GM23338 (cell line): Measurements from ENCODE around the gene VSTM5. TPM values are rescaled to one million over a fixed set of nuclear protein-coding genes. Genes with fewer than 3 reads are reported as not detected.

Experiments used
- ATAC-seq: fragments of 200-7000 bp; cut with Tn5 transposase; 3 replicates; pipeline ENCODE4 v1.9.1; 2020
- DNase-seq: peaks from one replicate; pipeline ENCODE4 v3.0.0-alpha.2; 2015; ENCODE audit warnings: low spot score
- H2AFZ ChIP-seq: fragments of 200-600 bp; sonication (generic); 2 replicates; pipeline ENCODE4 v1.8.0; 2016; ENCODE audit warnings: antibody characterized with exemption, mild to moderate bottlenecking, moderate library complexity
- H3F3A ChIP-seq: fragments of 200-600 bp; sonication (generic); replicated peaks from 2 replicates; pipeline ENCODE4 v1.8.0; 2017; ENCODE audit warnings: antibody characterized with exemption, mixed run types, low read depth
- H3K27ac ChIP-seq: fragments of 200-600 bp; sonication (generic); 2 replicates; pipeline ENCODE4 v1.6.1; 2016; ENCODE audit warnings: low read depth
- H3K27me3 ChIP-seq: fragments of 200-600 bp; sonication (generic); 2 replicates; pipeline ENCODE4 v1.8.0; 2016; ENCODE audit warnings: mild to moderate bottlenecking, mixed run types, moderate library complexity; ENCODE audit not compliant: insufficient read depth
- H3K36me3 ChIP-seq: fragments of 200-600 bp; sonication (generic); 2 replicates; pipeline ENCODE4 v1.8.0; 2016; ENCODE audit warnings: mild to moderate bottlenecking; ENCODE audit not compliant: insufficient read depth
- H3K4me1 ChIP-seq: fragments of 200-600 bp; sonication (generic); 2 replicates; pipeline ENCODE4 v1.8.0; 2016; ENCODE audit warnings: mild to moderate bottlenecking, moderate library complexity; ENCODE audit not compliant: insufficient read depth
- H3K4me2 ChIP-seq: fragments of 200-600 bp; sonication (generic); 2 replicates; pipeline ENCODE4 v1.7.1; 2017; ENCODE audit warnings: mixed run types
- H3K4me3 ChIP-seq: fragments of 200-600 bp; sonication (generic); 2 replicates; pipeline ENCODE4 v1.6.1; 2016; ENCODE audit warnings: mixed run types
- H3K79me2 ChIP-seq: fragments of 200-600 bp; sonication (generic); replicated peaks from 2 replicates; pipeline ENCODE4 v1.8.0; 2017; ENCODE audit warnings: mild to moderate bottlenecking; ENCODE audit not compliant: insufficient read depth
- H3K9me2 ChIP-seq: fragments of 200-600 bp; sonication (generic); 2 replicates; pipeline ENCODE4 v1.8.0; 2017; ENCODE audit not compliant: insufficient read depth
- H4K20me1 ChIP-seq: fragments of 200-600 bp; sonication (generic); replicated peaks from 2 replicates; pipeline ENCODE4 v1.8.0; 2017; ENCODE audit warnings: mild to moderate bottlenecking; ENCODE audit not compliant: insufficient read depth
- H3K27ac Mint-ChIP-seq: 2 replicates; pipeline ENCODE4 v1.8.0; 2020; ENCODE audit warnings: inconsistent platforms, mild to moderate bottlenecking, moderate library complexity, mixed read lengths
- H3K27me3 Mint-ChIP-seq: 3 replicates; pipeline ENCODE4 v1.8.0; 2022; ENCODE audit warnings: low read depth, mild to moderate bottlenecking, moderate library complexity, mixed read lengths, inconsistent platforms; ENCODE audit not compliant: insufficient read depth, poor library complexity
- H3K36me3 Mint-ChIP-seq: 3 replicates; pipeline ENCODE4 v1.8.0; 2021; ENCODE audit warnings: low read depth, mild to moderate bottlenecking, inconsistent platforms, moderate library complexity, mixed read lengths
- H3K4me1 Mint-ChIP-seq: 3 replicates; pipeline ENCODE4 v1.8.0; 2020; ENCODE audit warnings: mild to moderate bottlenecking, inconsistent platforms, mixed read lengths
- H3K4me3 Mint-ChIP-seq: 3 replicates; pipeline ENCODE4 v1.8.0; 2021; ENCODE audit warnings: moderate library complexity, mild to moderate bottlenecking, inconsistent platforms, mixed read lengths
- H3K9me3 Mint-ChIP-seq: 3 replicates; pipeline ENCODE4 v1.8.0; 2020; ENCODE audit warnings: moderate library complexity, mild to moderate bottlenecking, inconsistent platforms, mixed read lengths
- CREB1 ChIP-seq: fragments of 250-450 bp; sonication (Bioruptor Pico); IDR thresholded peaks from 2 replicates; pipeline ENCODE4 v1.5.0; 2020; ENCODE audit warnings: low read depth, mild to moderate bottlenecking, moderate library complexity
- CTCF ChIP-seq, 2 experiments: fragments of 200-600 bp in 1 of 2; sonication (generic) in 1 of 2; conservative IDR thresholded peaks; 2 replicates each; pipeline versions ENCODE4 v1.5.1 to v1.6.1; 2016 to 2017; ENCODE audit warnings: antibody characterized with exemption in 2 of 2, low read depth in 2 of 2, mild to moderate bottlenecking in 2 of 2, moderate library complexity in 1 of 2
- EZH2 ChIP-seq: fragments of 200-600 bp; sonication (generic); IDR thresholded peaks from one replicate; pipeline ENCODE4 v1.8.0; 2017; ENCODE audit warnings: antibody characterized with exemption, mild to moderate bottlenecking, low read depth; ENCODE audit not compliant: unreplicated experiment
- JUNB ChIP-seq: IDR thresholded peaks from one replicate; pipeline ENCODE4 v1.6.1; 2016; ENCODE audit warnings: antibody characterized with exemption; ENCODE audit not compliant: unreplicated experiment
- NANOG ChIP-seq: IDR thresholded peaks from 2 replicates; pipeline ENCODE4 v1.6.1; 2016; ENCODE audit warnings: antibody characterized with exemption, borderline replicate concordance
- POLR2AphosphoS5 ChIP-seq: IDR thresholded peaks from 2 replicates; pipeline ENCODE4 v1.6.1; 2016; ENCODE audit warnings: antibody characterized with exemption, low read depth
- ZNF114 ChIP-seq: fragments of 250-450 bp; sonication (Bioruptor Pico); IDR thresholded peaks from 2 replicates; pipeline ENCODE4 v1.5.0; 2020; ENCODE audit warnings: mild to moderate bottlenecking, moderate library complexity
- ZNF331 ChIP-seq: fragments of 250-450 bp; sonication (Bioruptor Pico); IDR thresholded peaks from 2 replicates; pipeline ENCODE4 v1.5.0; 2020; ENCODE audit warnings: low read depth, mild to moderate bottlenecking, moderate library complexity
- ZNF462 ChIP-seq: fragments of 250-450 bp; sonication (Bioruptor Pico); IDR thresholded peaks from 2 replicates; pipeline ENCODE4 v1.5.0; 2020; ENCODE audit warnings: mild to moderate bottlenecking, moderate library complexity
- long read RNA-seq: library from polyadenylated mRNA; unstranded; transcript quantifications from one replicate; pipeline ENCODE4 v2.0.0, GENCODE V29; 2020; ENCODE audit not compliant: unreplicated experiment
- polyA plus RNA-seq: library from polyadenylated mRNA; unstranded; fragments of >200 nt; fragmentation: Nextera tagmentation; extraction: Ambion mirVana; gene quantifications from 2 replicates; pipeline ENCODE4 v1.2.1, GENCODE V29; 2016
- total RNA-seq: library from RNA; depleted of rRNA; stranded (reverse); fragments of >200 nt; shearing (Covaris generic); gene quantifications from 2 replicates; pipeline ENCODE4 v1.2.3, GENCODE V29; 2014; rRNA removed

Gene VSTM5
- 0.66 and 0.70 TPM in 2 replicates for total RNA-seq
- polyA plus RNA-seq, result 0.21 and 0.37 TPM in 2 replicates
- long read RNA-seq, partial matches to known transcripts, result 1 of 1 reads
- long read RNA-seq, other reads (novel, unspliced or antisense), result 0 of 1 reads

- no peaks in the 10 kb centered on the region for H3K9me2 ChIP-seq
- peak within 1 kb of the TSS; percentile 60 for H3K4me3 ChIP-seq
- H3K27ac ChIP-seq, result no peak within 1 kb of the TSS
- H3F3A ChIP-seq, result 0 out of 2 replicates have a peak, but pooled peaks cover 3% of the 10 kb centered on the region
- no peak within 1 kb of the TSS for H3K27ac Mint-ChIP-seq
- peaks cover 10% of the 10 kb centered on the region; the same call in 1 of the 2 replicates for H3K27me3 ChIP-seq
- no peaks in the 10 kb centered on the region for H3K79me2 ChIP-seq
- peaks cover 21% of the 10 kb centered on the region for H3K4me1 ChIP-seq
- TF ChIP-seq NANOG, result no peak
- no peak for TF ChIP-seq ZNF462 (CRISPR knock-in tag)
- TF ChIP-seq JUNB, result no peak
- no peak for TF ChIP-seq EZH2
- TF ChIP-seq CREB1 (CRISPR knock-in tag), result no peak
- no peak for TF ChIP-seq CTCF (conservative IDR thresholded peaks at IDR 0.05; ENCODE audit: low read depth in 2 of 2)
- no peak for TF ChIP-seq ZNF331 (CRISPR knock-in tag)
- TF ChIP-seq ZNF114 (CRISPR knock-in tag), result no peak
- no peak for TF ChIP-seq POLR2AphosphoS5
- ATAC-seq (peak; percentile 5; the same call in 1 of the 3 replicates), DNase-seq (no peak)
- H3K4me1 Mint-ChIP-seq, result peaks cover 14% of the 10 kb centered on the region; the same call in 2 of the 3 replicates
- no peaks in the 10 kb centered on the region; the same call in 1 of the 3 replicates for H3K36me3 Mint-ChIP-seq
- H4K20me1 ChIP-seq, result no peaks in the 10 kb centered on the region
- H3K27me3 Mint-ChIP-seq, result peaks cover 10% of the 10 kb centered on the region
- peak within 1 kb of the TSS; percentile 67 for H3K4me3 Mint-ChIP-seq
- H2AFZ ChIP-seq, result peak within 1 kb of the TSS; percentile 99
- peak within 1 kb of the TSS; percentile 89 for H3K4me2 ChIP-seq
- H3K36me3 ChIP-seq, result no peaks in the 10 kb centered on the region
- no peaks in the 10 kb centered on the region; the same call in 2 of the 3 replicates for H3K9me3 Mint-ChIP-seq
Observed at GRCh38 chr11:93850594-93851018, at the start of gene VSTM5. Gene VSTM5, minus strand, starts transcription at chr11:93850618. Its CDS starts 116 bp downstream, at chr11:93850502.
